Stimulated activated CD8-positive, alpha-beta memory T cell treated with anti-CD3 and anti-CD28 coated beads, Interleukin-15, amount 100 ng/mL, for 24 hours (primary cell): ENCODE measurements around the gene DLGAP1.

Source experiments
- DNase-seq: peaks from one replicate; pipeline ENCODE4 v3.0.0-alpha.2; 2020; ENCODE audit warnings: low read depth

The DLGAP1 gene

GRCh38 chr18:3867236-3867635, 587.9 kb downstream of the DLGAP1 start:
- no peak for DNase-seq

- no peak for DNase-seq
Measured at GRCh38 chr18:3864669-3865298, 590.3 kb downstream of the DLGAP1 start.

- DNase-seq = no peak
Measured at GRCh38 chr18:3863593-3863992, 591.5 kb downstream of the DLGAP1 start.

- no peak for DNase-seq
Measured at GRCh38 chr18:3863006-3863405, 592.1 kb downstream of the DLGAP1 start.

GRCh38 chr18:3861495-3861894, 593.6 kb downstream of the DLGAP1 start:
- DNase-seq = no peak

GRCh38 chr18:3857544-3857943, 597.6 kb downstream of the DLGAP1 start:
- DNase-seq = no peak

- DNase-seq = no peak
Measured at GRCh38 chr18:3855966-3856365, 599.1 kb downstream of the DLGAP1 start.

- DNase-seq = no peak
Measured at GRCh38 chr18:3852321-3852720, 602.8 kb downstream of the DLGAP1 start.

- no peak for DNase-seq
Measured at GRCh38 chr18:3851159-3851558, 603.9 kb downstream of the DLGAP1 start.

- DNase-seq = no peak
Measured at GRCh38 chr18:3848316-3848715, 606.8 kb downstream of the DLGAP1 start.

- DNase-seq = no peak
Measured at GRCh38 chr18:3845161-3845560, 609.9 kb downstream of the DLGAP1 start.

GRCh38 chr18:3842844-3843243, 612.3 kb downstream of the DLGAP1 start:
- no peak for DNase-seq

- no peak for DNase-seq
Measured at GRCh38 chr18:3840766-3841165, 614.3 kb downstream of the DLGAP1 start.

- DNase-seq = no peak
Measured at GRCh38 chr18:3839581-3839981, 615.5 kb downstream of the DLGAP1 start.

- no peak for DNase-seq
Measured at GRCh38 chr18:3836483-3837335, 618.4 kb downstream of the DLGAP1 start.

GRCh38 chr18:3832025-3832638, 623.0 kb downstream of the DLGAP1 start:
- no peak for DNase-seq

GRCh38 chr18:3830604-3831003, 624.5 kb downstream of the DLGAP1 start:
- no peak for DNase-seq

GRCh38 chr18:3827236-3827845, 627.8 kb downstream of the DLGAP1 start:
- no peak for DNase-seq

- no peak for DNase-seq
Measured at GRCh38 chr18:3826021-3826420, 629.1 kb downstream of the DLGAP1 start.

GRCh38 chr18:3824101-3824500, 631.0 kb downstream of the DLGAP1 start:
- no peak for DNase-seq

GRCh38 chr18:3823073-3823472, 632.0 kb downstream of the DLGAP1 start:
- no peak for DNase-seq

- DNase-seq = no peak
Measured at GRCh38 chr18:3821524-3821923, 633.6 kb downstream of the DLGAP1 start.

GRCh38 chr18:3819961-3820360, 635.1 kb downstream of the DLGAP1 start:
- no peak for DNase-seq
